Measurements from ENCODE around the gene OR51B2. TPM values are rescaled to one million over a fixed set of nuclear protein-coding genes. Genes with fewer than 3 reads are reported as not detected.

OR51B2 gene
- total RNA-seq, 6 donors from 2014 or later, result 1.2 TPM; not detected in 5

DNA sequence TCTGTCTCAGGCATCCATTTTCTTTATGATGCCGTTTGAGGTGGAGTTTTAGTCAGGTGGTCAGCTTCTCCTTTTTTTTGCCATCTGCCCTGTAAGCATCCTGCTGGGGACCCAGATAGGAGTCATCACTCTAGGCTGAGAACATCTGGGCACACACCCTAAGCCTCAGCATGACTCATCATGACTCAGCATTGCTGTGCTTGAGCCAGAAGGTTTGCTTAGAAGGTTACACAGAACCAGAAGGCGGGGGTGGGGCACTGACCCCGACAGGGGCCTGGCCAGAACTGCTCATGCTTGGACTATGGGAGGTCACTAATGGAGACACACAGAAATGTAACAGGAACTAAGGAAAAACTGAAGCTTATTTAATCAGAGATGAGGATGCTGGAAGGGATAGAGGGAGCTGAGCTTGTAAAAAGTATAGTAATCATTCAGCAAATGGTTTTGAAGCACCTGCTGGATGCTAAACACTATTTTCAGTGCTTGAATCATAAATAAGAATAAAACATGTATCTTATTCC lies 43.5 kb downstream of the OR51B2 start:
- TF ChIP-seq, protein P1, sequence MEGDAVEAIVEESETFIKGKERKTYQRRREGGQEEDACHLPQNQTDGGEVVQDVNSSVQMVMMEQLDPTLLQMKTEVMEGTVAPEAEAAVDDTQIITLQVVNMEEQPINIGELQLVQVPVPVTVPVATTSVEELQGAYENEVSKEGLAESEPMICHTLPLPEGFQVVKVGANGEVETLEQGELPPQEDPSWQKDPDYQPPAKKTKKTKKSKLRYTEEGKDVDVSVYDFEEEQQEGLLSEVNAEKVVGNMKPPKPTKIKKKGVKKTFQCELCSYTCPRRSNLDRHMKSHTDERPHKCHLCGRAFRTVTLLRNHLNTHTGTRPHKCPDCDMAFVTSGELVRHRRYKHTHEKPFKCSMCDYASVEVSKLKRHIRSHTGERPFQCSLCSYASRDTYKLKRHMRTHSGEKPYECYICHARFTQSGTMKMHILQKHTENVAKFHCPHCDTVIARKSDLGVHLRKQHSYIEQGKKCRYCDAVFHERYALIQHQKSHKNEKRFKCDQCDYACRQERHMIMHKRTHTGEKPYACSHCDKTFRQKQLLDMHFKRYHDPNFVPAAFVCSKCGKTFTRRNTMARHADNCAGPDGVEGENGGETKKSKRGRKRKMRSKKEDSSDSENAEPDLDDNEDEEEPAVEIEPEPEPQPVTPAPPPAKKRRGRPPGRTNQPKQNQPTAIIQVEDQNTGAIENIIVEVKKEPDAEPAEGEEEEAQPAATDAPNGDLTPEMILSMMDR (IDR thresholded peaks at IDR 0.05), result no peak
- no peak for TF ChIP-seq POLR2A (IDR thresholded peaks at IDR 0.05)
- no peaks in the 10 kb centered on the region for H3K4me1 ChIP-seq
- H3K27ac ChIP-seq, result no peak overlapping the region
- H3K4me3 ChIP-seq, result no peak overlapping the region
- WGBS, 2 donors, result 57 to 70% methylated on average over 3 of the region's 3 CpGs
- H3K9me3 ChIP-seq, result no peaks in the 10 kb centered on the region
- DNase-seq (peak; percentile 39 to 43), ATAC-seq (ENCODE audit: low FRiP score in 2 of 2) (peak; percentile 57 to 90)
- no peaks in the 10 kb centered on the region for H3K27me3 ChIP-seq
- H3K36me3 ChIP-seq, result no peaks in the 10 kb centered on the region

DNA sequence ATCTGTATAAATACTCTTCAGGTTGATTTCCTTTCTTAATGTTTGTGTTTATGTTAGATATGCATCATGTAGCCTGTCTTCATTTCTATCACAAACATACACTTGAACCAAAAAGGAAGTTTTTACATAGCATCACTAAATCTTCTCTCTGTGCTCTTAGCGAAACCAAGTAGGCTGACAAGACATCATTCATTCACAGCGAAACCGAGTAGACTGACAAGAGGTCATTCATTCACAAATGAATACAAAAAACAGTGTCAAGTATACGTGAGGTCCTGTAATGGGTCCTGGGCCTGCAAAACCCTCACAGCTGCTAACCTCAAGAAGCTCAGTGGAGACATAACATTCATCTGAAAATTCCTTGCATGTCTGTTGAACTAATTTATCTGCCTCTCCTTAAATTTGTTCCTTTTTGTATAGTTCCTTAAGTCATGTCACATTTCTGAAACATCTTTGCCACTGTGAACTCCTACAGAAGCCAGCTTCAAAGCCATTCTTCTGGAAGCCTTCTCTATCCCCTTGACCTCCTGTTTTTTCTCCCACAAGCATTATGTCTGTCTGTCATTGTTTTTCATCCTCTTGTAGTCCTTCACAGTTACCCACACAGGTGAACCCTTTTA lies 44.5 kb downstream of the OR51B2 start:
- whole genome bisulfite sequencing, 2 donors, result 76 to 83% methylated on average over 4 of the region's 4 CpGs
- no peak overlapping the region for H3K4me3 ChIP-seq
- H3K27me3 ChIP-seq, result no peaks in the 10 kb centered on the region
- no peaks in the 10 kb centered on the region for H3K9me3 ChIP-seq
- H3K27ac ChIP-seq, result no peak overlapping the region
- H3K4me1 ChIP-seq, result no peaks in the 10 kb centered on the region
- no peaks in the 10 kb centered on the region for H3K36me3 ChIP-seq
- ATAC-seq (ENCODE audit: low FRiP score in 2 of 2), result no peak
- no peak for TF ChIP-seq EP300 (IDR thresholded peaks at IDR 0.05)
- TF ChIP-seq POLR2AphosphoS5 (IDR thresholded peaks at IDR 0.05), result no peak
- TF ChIP-seq, protein P1 (IDR thresholded peaks at IDR 0.05), result no peak
- no peak for TF ChIP-seq POLR2A (IDR thresholded peaks at IDR 0.05)
- no peak for DNase-seq

DNA sequence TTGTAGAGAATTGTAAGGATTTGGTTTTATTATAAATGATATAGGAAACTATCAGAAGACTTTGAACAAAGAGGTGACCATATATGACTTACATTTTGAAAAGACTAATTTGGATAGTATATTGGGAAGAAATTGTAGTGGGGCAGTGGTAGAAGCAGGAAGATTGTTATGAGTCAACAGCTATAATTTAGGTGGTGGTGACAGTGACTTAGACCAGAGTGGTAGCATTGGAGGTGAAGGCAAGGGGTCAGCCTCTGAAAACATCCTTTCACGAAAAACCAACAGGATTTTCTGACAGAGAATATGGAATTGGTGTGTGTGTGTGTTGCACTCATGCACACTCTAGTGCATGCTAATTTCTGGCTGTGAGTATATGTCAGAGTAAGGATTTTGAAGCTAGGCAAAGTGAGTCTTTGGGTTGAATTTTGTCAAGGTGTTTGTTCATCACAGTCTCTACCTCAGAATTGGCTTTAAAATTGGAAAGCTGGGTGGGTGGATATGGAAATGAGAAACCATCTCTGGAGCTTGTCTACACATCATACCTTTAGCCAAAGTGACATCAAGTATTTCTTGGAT lies 46.2 kb downstream of the OR51B2 start:
- DNase-seq, result no peak
- ATAC-seq (ENCODE audit: low FRiP score in 2 of 2), result no peak
- H3K4me3 ChIP-seq, result no peak overlapping the region
- 75 to 79% methylated on average over 1 of the region's 1 CpG for WGBS, 2 donors
- H3K27ac ChIP-seq, result no peak overlapping the region
- no peak for TF ChIP-seq POLR2AphosphoS5 (IDR thresholded peaks at IDR 0.05)
- TF ChIP-seq EP300 (IDR thresholded peaks at IDR 0.05), result no peak
- TF ChIP-seq, protein P1 (IDR thresholded peaks at IDR 0.05), result no peak
- H3K36me3 ChIP-seq, result no peaks in the 10 kb centered on the region
- no peaks in the 10 kb centered on the region for H3K9me3 ChIP-seq
- H3K4me1 ChIP-seq, result no peaks in the 10 kb centered on the region
- no peaks in the 10 kb centered on the region for H3K27me3 ChIP-seq

DNA sequence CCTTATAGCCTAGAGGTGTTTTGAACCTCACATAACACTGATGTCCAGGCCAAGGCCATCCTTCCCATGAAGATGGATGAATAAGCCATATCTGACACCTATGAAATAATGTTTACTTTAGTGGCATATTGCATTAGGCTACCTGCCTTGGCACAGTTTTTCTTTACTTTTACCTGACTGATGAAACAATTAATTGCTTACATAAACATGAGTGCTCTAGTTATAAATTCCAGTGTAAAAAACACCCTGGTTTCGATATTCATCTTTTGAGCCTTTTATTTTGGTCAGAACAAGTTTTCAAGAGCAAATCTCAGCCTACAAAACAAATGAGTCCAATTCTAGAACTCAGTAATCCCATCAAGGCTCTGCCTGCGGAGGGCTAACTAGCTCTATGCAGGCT lies 47.4 kb downstream of the OR51B2 start:
- Histone ChIP-seq H3K36me3 (no peaks in the 10 kb centered on the region), H3K4me1 (no peaks in the 10 kb centered on the region), H3K4me3 (no peak overlapping the region), H3K27me3 (no peaks in the 10 kb centered on the region), H3K27ac (no peak overlapping the region), H3K9me3 (no peaks in the 10 kb centered on the region)
- 77 to 85% methylated on average over 2 of the region's 2 CpGs for WGBS, 2 donors
- TF ChIP-seq POLR2AphosphoS5 (IDR thresholded peaks at IDR 0.05) (no peak), EP300 (IDR thresholded peaks at IDR 0.05) (no peak), POLR2A (IDR thresholded peaks at IDR 0.05) (no peak)
- TF ChIP-seq, protein P1 (IDR thresholded peaks at IDR 0.05), result no peak
- ATAC-seq (ENCODE audit: low FRiP score in 2 of 2) (no peak), DNase-seq (no peak)
